SU-DHL-6 (cell line): Measurements from ENCODE around the gene AQP2.

Experiments used
- H2AFZ ChIP-seq: fragments of 200-600 bp; sonication (generic); 2 replicates; pipeline ENCODE4 v1.6.1; 2014; ENCODE audit warnings: low read depth, mild to moderate bottlenecking, moderate library complexity, mixed read lengths, antibody characterized with exemption, low read length; ENCODE audit not compliant: severe bottlenecking
- H3F3A ChIP-seq: fragments of 200-600 bp; shearing (Covaris generic); 2 replicates; pipeline ENCODE4 v1.6.0; 2016; ENCODE audit warnings: antibody characterized with exemption, mild to moderate bottlenecking; ENCODE audit not compliant: insufficient read depth
- H3K27ac ChIP-seq: fragments of 200-600 bp; sonication (generic); 2 replicates; pipeline ENCODE4 v1.5.1; 2016; ENCODE audit warnings: low read depth, mild to moderate bottlenecking, low read length, moderate library complexity, mixed read lengths
- H3K27me3 ChIP-seq: fragments of 200-600 bp; sonication (generic), shearing (Covaris generic); 2 replicates; pipeline ENCODE4 v1.6.0; 2014; ENCODE audit warnings: mild to moderate bottlenecking, low read length
- H3K36me3 ChIP-seq: fragments of 200-600 bp; sonication (generic); 2 replicates; pipeline ENCODE4 v1.6.1; 2014; ENCODE audit warnings: mild to moderate bottlenecking, low read length, mixed read lengths
- H3K4me2 ChIP-seq: fragments of 300-600, 200-600 bp; shearing (Covaris generic), sonication (generic); 2 replicates; pipeline ENCODE4 v1.6.0; 2014; ENCODE audit warnings: low read length, low read depth, mild to moderate bottlenecking; ENCODE audit not compliant: poor library complexity, severe bottlenecking
- H3K4me3 ChIP-seq: fragments of 200-600 bp; sonication (generic); 2 replicates; pipeline ENCODE4 v1.5.1; 2014; ENCODE audit warnings: antibody characterized with exemption, low read length, mild to moderate bottlenecking, mixed read lengths; ENCODE audit not compliant: insufficient read depth, poor library complexity, severe bottlenecking
- H3K79me2 ChIP-seq: fragments of 200-600 bp; sonication (generic); 2 replicates; pipeline ENCODE4 v1.6.1; 2014; ENCODE audit warnings: mild to moderate bottlenecking, low read length, moderate library complexity; ENCODE audit not compliant: insufficient read depth
- H3K9ac ChIP-seq: fragments of 200-600 bp; sonication (generic); 2 replicates; pipeline ENCODE4 v1.7.0; 2014; ENCODE audit warnings: mild to moderate bottlenecking, low read length
- H3K9me2 ChIP-seq: fragments of 200-600 bp; sonication (generic); replicated peaks from 2 replicates; pipeline ENCODE4 v1.6.1; 2014; ENCODE audit warnings: low read length; ENCODE audit not compliant: insufficient read depth
- H3K9me3 ChIP-seq: fragments of 200-600 bp; sonication (generic); 2 replicates; pipeline ENCODE4 v1.6.1; 2014; ENCODE audit warnings: low read length, mixed read lengths; ENCODE audit not compliant: insufficient read depth
- H4K20me1 ChIP-seq: fragments of 200-600 bp; sonication (generic); 2 replicates; pipeline ENCODE4 v1.6.1; 2014; ENCODE audit warnings: low read depth, mild to moderate bottlenecking, antibody characterized with exemption, low read length, moderate library complexity, mixed read lengths
- CTCF ChIP-seq: fragments of 200-600 bp; sonication (generic); IDR thresholded peaks from one replicate; pipeline ENCODE4 v1.5.1; 2017; ENCODE audit warnings: antibody characterized with exemption, mild to moderate bottlenecking, low read length, moderate library complexity; ENCODE audit not compliant: insufficient read depth, poor library complexity, severe bottlenecking
- EZH2phosphoT487 ChIP-seq: fragments of 200-600 bp; sonication (generic), shearing (Covaris generic); conservative IDR thresholded peaks from 2 replicates; pipeline ENCODE4 v1.6.1; 2018; ENCODE audit warnings: mild to moderate bottlenecking, antibody characterized with exemption, low read length, moderate library complexity, mixed read lengths

The AQP2 gene

DNA sequence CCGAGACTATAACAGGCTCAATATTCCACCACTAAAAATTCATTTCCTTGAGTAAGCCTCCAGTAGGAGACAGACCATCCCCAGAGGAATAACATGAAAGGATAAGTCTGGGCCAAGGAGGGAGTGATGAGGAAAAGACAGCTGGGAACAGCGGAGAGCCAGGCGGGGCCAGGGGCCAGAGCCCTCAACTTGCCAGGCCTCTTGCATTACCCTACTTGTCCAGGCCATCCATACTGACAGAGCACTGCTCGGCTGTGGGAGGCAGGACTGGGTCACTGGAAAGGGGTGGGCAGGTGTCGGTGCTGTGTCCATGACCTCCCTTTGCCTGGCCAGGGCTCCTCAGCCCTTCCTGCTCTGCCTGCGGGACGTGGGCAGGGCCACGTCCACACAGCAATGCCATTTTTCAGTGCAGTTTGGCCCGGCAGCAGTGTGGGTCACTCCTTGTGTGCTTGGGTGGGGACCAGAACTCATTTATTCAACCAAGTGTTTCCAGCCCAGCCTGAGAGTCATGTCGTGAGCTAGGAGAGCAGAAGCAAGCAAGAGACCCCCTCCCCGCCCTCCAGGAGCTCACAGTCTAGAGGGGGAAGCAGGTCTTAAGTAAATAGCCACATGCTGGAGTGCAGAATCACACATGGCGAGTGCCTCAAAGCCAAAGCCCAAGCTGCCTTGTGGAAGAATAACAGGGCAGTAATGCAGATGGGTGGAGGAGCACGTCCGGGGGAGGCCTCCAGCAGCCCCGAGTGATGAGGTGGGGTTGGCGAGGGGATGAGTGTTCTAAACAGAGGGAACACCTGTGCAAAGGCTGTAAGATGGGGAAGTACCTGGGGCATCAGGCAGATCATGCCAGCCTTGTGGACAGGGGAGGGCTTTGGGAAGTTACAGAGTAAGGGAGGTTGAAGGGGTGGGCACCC is 37.9 kb upstream of the AQP2 start:
- no peaks in the 10 kb centered on the region for H3K36me3 ChIP-seq
- H3K27me3 ChIP-seq = no peaks in the 10 kb centered on the region
- H3K27ac ChIP-seq = no peak overlapping the region
- no peaks in the 10 kb centered on the region for H3K9me2 ChIP-seq
- H2AFZ ChIP-seq = no peak overlapping the region
- H3F3A ChIP-seq = no peaks in the 10 kb centered on the region
- no peaks in the 10 kb centered on the region for H3K9me3 ChIP-seq
- H3K79me2 ChIP-seq = no peaks in the 10 kb centered on the region
- no peak overlapping the region for H3K9ac ChIP-seq
- no peak overlapping the region for H3K4me2 ChIP-seq
- no peak overlapping the region for H3K4me3 ChIP-seq
- TF ChIP-seq CTCF = no peak
- TF ChIP-seq EZH2phosphoT487 = no peak
- no peaks in the 10 kb centered on the region for H4K20me1 ChIP-seq

DNA sequence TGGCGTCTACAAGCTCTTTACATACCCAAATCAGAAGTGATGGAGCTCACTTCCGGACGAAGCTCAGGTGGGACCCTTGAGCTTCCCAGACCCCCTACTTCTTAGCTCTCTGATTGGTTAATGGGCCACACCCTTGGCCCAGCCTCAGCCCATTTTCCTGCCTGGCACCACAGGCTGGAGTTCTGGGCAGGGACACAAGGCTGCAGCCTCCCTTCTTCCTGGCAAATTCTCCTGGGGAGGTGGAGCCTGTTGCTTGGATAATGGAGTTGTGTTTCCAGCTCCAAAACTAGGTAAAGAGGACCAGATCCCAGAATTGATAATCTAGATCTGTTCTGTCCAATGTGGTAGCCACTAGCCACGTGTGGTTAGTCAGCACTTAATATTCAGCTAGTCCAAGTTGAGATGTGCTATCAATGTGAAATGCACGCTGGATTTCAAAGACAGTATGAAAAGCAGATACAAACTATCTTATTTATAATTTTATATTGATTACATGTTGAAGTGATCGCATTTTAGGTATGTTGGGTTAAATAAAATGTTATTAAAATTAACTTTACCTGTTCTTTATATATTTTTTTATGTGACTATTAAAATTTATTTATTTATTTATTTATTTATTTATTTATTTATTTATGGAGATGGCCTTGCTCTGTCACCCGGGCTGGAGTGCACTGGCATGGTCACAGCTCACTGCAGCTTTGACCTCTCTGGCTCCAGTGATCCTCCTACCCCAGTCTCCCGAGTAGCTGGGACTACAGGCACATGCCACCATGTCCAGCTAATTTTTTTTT is 34.2 kb upstream of the AQP2 start:
- Histone ChIP-seq H3K4me2 (no peak overlapping the region), H3K9ac (no peak overlapping the region), H3K79me2 (no peaks in the 10 kb centered on the region), H3K27ac (no peak overlapping the region), H3F3A (no peaks in the 10 kb centered on the region), H3K9me3 (no peaks in the 10 kb centered on the region), H3K9me2 (no peaks in the 10 kb centered on the region), H3K27me3 (no peaks in the 10 kb centered on the region), H3K4me3 (no peak overlapping the region), H3K36me3 (no peaks in the 10 kb centered on the region), H2AFZ (no peak overlapping the region), H4K20me1 (no peaks in the 10 kb centered on the region)
- TF ChIP-seq EZH2phosphoT487 (no peak), CTCF (no peak)

GRCh38 chr12:49917166-49917787 is 33.3 kb upstream of the AQP2 start:
- no peak overlapping the region for H3K9ac ChIP-seq
- H3K4me3 ChIP-seq = no peak overlapping the region
- H3K9me3 ChIP-seq = no peaks in the 10 kb centered on the region
- no peak overlapping the region for H3K27ac ChIP-seq
- no peaks in the 10 kb centered on the region for H3K36me3 ChIP-seq
- no peaks in the 10 kb centered on the region for H3F3A ChIP-seq
- H3K79me2 ChIP-seq = no peaks in the 10 kb centered on the region
- TF ChIP-seq CTCF (no peak), EZH2phosphoT487 (no peak)
- no peaks in the 10 kb centered on the region for H3K9me2 ChIP-seq
- H2AFZ ChIP-seq = no peak overlapping the region
- H4K20me1 ChIP-seq = no peaks in the 10 kb centered on the region
- no peaks in the 10 kb centered on the region for H3K27me3 ChIP-seq
- H3K4me2 ChIP-seq = no peak overlapping the region
